ENCODE measurements around the gene TRAPPC8. TPM values are rescaled to one million over a fixed set of nuclear protein-coding genes. Genes with fewer than 3 reads are reported as not detected.
A peak's percentile ranks its signal among the peaks of the same experiment; 100 is the strongest.

TRAPPC8 gene, protein sequence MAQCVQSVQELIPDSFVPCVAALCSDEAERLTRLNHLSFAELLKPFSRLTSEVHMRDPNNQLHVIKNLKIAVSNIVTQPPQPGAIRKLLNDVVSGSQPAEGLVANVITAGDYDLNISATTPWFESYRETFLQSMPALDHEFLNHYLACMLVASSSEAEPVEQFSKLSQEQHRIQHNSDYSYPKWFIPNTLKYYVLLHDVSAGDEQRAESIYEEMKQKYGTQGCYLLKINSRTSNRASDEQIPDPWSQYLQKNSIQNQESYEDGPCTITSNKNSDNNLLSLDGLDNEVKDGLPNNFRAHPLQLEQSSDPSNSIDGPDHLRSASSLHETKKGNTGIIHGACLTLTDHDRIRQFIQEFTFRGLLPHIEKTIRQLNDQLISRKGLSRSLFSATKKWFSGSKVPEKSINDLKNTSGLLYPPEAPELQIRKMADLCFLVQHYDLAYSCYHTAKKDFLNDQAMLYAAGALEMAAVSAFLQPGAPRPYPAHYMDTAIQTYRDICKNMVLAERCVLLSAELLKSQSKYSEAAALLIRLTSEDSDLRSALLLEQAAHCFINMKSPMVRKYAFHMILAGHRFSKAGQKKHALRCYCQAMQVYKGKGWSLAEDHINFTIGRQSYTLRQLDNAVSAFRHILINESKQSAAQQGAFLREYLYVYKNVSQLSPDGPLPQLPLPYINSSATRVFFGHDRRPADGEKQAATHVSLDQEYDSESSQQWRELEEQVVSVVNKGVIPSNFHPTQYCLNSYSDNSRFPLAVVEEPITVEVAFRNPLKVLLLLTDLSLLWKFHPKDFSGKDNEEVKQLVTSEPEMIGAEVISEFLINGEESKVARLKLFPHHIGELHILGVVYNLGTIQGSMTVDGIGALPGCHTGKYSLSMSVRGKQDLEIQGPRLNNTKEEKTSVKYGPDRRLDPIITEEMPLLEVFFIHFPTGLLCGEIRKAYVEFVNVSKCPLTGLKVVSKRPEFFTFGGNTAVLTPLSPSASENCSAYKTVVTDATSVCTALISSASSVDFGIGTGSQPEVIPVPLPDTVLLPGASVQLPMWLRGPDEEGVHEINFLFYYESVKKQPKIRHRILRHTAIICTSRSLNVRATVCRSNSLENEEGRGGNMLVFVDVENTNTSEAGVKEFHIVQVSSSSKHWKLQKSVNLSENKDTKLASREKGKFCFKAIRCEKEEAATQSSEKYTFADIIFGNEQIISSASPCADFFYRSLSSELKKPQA (N-terminal part only)
- total RNA-seq: 10 to 100 TPM; 25.3 to 51.6 (median 37.5) TPM

DNA sequence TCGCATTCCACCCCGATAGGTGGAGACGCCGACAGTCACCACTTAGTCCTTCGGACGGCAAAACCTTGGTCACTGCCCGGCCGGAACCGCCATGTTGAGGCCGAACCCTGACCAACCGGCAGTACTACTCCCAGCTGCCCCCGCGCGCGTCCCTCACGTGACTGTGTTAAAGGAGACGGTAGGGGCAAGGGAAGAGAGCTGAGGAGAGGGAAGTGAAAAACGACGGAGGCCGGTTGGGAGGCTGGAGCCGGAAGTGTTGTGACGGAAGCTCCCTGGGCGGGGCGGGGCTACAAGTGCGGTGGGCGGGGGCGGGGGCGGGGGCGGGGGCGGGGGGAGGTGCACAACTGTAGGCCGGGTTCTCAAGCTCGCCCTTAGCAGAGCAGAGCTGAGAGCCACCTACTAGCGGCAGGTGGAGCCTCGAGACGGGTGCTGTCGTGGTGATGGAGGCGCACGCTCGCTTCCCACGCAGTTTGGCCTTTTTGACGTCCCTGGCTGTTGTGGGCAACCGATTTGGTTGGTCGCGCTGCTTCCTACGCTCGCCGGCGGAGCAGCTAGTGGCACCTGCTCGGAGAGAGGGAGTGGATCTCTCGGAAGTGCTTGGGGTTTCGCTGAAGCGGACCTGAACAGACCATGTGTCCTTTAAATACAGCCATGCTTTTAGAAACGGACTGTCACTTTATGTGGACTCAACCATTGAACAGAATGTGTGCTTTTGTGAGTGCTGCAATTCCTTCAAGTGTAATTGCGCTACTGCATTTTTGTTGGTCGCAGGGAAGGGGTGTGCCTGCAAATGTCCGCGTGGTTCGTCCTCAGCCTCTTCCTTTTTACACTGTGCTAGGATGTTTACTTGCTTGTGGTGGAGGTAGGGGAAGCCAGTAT, at the start of gene TRAPPC8:
Gene TRAPPC8 (minus strand): TSS at position 130 of the 879 bp plus-strand sequence. CDS start 364 bp downstream, outside the sequence.
- peak; percentile 97 to 99 for DNase-seq (ENCODE audit: low spot score in 2 of 2)
- H3K27me3 ChIP-seq: no peaks in the 10 kb centered on the region
- peak within 1 kb of the TSS; percentile 88 to 94 (median 92) for H3K27ac ChIP-seq
- no peaks in the 10 kb centered on the region for H3K36me3 ChIP-seq
- 0 to 1% methylated on average over 34 to 56 of the region's 58 CpGs for WGBS, 2 donors
- peaks cover 0 to 47% (median 23%) of the 10 kb centered on the region in 4 donors for H3K4me1 ChIP-seq
- no peaks in the 10 kb centered on the region for H3K9me3 ChIP-seq
- peak; percentile 9 to 41 for TF ChIP-seq POLR2A (IDR thresholded peaks at IDR 0.05)
- TF ChIP-seq, protein P1, sequence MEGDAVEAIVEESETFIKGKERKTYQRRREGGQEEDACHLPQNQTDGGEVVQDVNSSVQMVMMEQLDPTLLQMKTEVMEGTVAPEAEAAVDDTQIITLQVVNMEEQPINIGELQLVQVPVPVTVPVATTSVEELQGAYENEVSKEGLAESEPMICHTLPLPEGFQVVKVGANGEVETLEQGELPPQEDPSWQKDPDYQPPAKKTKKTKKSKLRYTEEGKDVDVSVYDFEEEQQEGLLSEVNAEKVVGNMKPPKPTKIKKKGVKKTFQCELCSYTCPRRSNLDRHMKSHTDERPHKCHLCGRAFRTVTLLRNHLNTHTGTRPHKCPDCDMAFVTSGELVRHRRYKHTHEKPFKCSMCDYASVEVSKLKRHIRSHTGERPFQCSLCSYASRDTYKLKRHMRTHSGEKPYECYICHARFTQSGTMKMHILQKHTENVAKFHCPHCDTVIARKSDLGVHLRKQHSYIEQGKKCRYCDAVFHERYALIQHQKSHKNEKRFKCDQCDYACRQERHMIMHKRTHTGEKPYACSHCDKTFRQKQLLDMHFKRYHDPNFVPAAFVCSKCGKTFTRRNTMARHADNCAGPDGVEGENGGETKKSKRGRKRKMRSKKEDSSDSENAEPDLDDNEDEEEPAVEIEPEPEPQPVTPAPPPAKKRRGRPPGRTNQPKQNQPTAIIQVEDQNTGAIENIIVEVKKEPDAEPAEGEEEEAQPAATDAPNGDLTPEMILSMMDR (IDR thresholded peaks at IDR 0.05): peak in 1 of 5 experiments; percentile 31
- peak; percentile 71 to 96 for TF ChIP-seq EP300 (IDR thresholded peaks at IDR 0.05)
- H3K4me3 ChIP-seq: peak within 1 kb of the TSS; percentile 76 to 97 (median 92)

DNA sequence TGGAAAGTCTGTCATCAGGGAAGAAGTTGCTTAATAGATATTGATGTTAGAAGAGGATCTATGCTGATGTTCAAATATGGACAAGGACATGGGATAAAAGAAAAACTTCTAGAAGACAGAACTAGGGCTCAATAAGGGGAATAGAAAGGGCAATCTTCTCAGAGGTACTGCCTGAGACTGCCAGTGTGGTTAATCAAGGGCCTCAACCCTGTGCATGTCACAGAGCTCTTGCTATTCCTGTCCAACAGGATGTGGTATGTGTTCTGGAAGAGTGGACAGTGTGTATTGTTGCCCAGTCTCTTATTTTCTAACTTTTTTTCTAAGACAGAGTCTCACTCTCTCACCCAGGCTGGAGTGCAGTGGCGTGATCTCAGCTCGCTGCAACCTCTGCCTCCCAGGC, 47.9 kb upstream of the TRAPPC8 start:
- H3K4me1 ChIP-seq: peaks cover 0 to 6% (median 0%) of the 10 kb centered on the region in 4 donors
- no peaks in the 10 kb centered on the region for H3K36me3 ChIP-seq
- no peaks in the 10 kb centered on the region for H3K27me3 ChIP-seq
- H3K27ac ChIP-seq: no peak overlapping the region
- no peak for DNase-seq (ENCODE audit: low spot score in 2 of 2)
- no peak for TF ChIP-seq EP300 (IDR thresholded peaks at IDR 0.05)
- no peak overlapping the region for H3K4me3 ChIP-seq
- H3K9me3 ChIP-seq: no peaks in the 10 kb centered on the region
- 89 to 100% methylated on average over 2 of the region's 2 CpGs for WGBS, 2 donors

DNA sequence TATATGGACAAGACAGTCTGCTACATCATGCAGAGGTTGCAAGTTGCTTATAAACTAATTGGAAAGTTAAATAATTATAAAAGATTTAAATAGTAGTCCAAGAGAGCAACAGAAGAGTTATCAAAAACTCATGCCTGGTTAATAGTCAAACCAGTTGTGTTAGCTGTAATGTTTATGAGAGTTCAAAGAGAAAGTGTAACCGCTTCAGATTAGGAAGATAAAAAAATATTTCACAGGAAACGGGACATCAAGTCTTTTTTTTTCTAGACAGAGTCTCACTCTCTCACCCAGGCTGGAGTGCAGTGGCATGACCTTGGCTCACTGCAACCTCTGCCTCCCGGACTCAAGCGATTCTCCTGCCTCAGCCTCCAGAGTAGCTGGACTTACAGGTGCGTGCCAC, 41.0 kb upstream of the TRAPPC8 start:
- no peak for DNase-seq (ENCODE audit: low spot score in 2 of 2)
- WGBS, 2 donors: 73 to 85% methylated on average over 5 of the region's 5 CpGs
- peaks cover 0 to 6% (median 0%) of the 10 kb centered on the region in 4 donors for H3K4me1 ChIP-seq
- peaks cover 0 to under 1% (median 0%) of the 10 kb centered on the region in 4 donors for H3K9me3 ChIP-seq
- no peak for TF ChIP-seq EP300 (IDR thresholded peaks at IDR 0.05)
- TF ChIP-seq, protein P1 (IDR thresholded peaks at IDR 0.05): no peak
- no peak for TF ChIP-seq POLR2A (IDR thresholded peaks at IDR 0.05)
- no peaks in the 10 kb centered on the region for H3K36me3 ChIP-seq
- H3K4me3 ChIP-seq: no peak overlapping the region
- H3K27ac ChIP-seq: no peak overlapping the region
- no peaks in the 10 kb centered on the region for H3K27me3 ChIP-seq

- TF ChIP-seq POLR2A (IDR thresholded peaks at IDR 0.05) (no peak), EP300 (IDR thresholded peaks at IDR 0.05) (peak in 1 of 2 donors; percentile 31)
- TF ChIP-seq, protein P1 (IDR thresholded peaks at IDR 0.05): no peak
- 68 to 72% methylated on average over 3 of the region's 3 CpGs for WGBS, 2 donors
- Histone ChIP-seq H3K4me1 (peaks cover 0 to 6% (median 0%) of the 10 kb centered on the region in 4 donors), H3K9me3 (peaks cover 0 to 9% (median 0%) of the 10 kb centered on the region in 4 donors), H3K4me3 (no peak overlapping the region), H3K36me3 (no peaks in the 10 kb centered on the region), H3K27ac (no peak overlapping the region), H3K27me3 (no peaks in the 10 kb centered on the region)
- no peak for DNase-seq (ENCODE audit: low spot score in 2 of 2)
Observed at GRCh38 chr18:31983020-31983419, 40.1 kb upstream of the TRAPPC8 start.

All from tibial nerve (tissue), 4 donors.